WTC11 (cell line): ENCODE measurements around the gene GNA12. TPM values are rescaled to one million over a fixed set of nuclear protein-coding genes. Genes with fewer than 3 reads are reported as not detected.

Experiments
- ATAC-seq: fragments of 200-7000 bp; cut with Tn5 transposase; 2 replicates; pipeline ENCODE4 v1.10.0; 2021; ENCODE audit warnings: mild to moderate bottlenecking, moderate library complexity
- CTCF ChIA-PET: fragments of 300-600 bp; sonication (Branson Sonifier 250); formaldehyde crosslinking; loops from one replicate; lab custom pipeline; 2021; ENCODE audit warnings: antibody characterized with exemption; lab: Charles Lee
- POLR2A ChIA-PET: fragments of 350-600 bp; sonication (Branson Sonifier 250); formaldehyde crosslinking; loops from one replicate; lab custom pipeline; 2021; ENCODE audit warnings: antibody characterized with exemption; lab: Charles Lee
- DNase-seq: peaks from one replicate; pipeline ENCODE4 v3.0.0; 2021; ENCODE audit warnings: low spot score
- H3K27ac Mint-ChIP-seq: 2 replicates; pipeline ENCODE4 v1.8.0; 2021; ENCODE audit warnings: mixed read lengths
- H3K27me3 Mint-ChIP-seq: 2 replicates; pipeline ENCODE4 v1.8.0; 2021; ENCODE audit warnings: low read depth, mild to moderate bottlenecking, moderate library complexity, mixed read lengths
- H3K36me3 Mint-ChIP-seq: 2 replicates; pipeline ENCODE4 v1.8.0; 2021; ENCODE audit warnings: mixed read lengths
- H3K4me1 Mint-ChIP-seq: 2 replicates; pipeline ENCODE4 v1.8.0; 2022; ENCODE audit warnings: mixed read lengths
- H3K4me3 Mint-ChIP-seq: 2 replicates; pipeline ENCODE4 v1.8.0; 2021; ENCODE audit warnings: mild to moderate bottlenecking, moderate library complexity, mixed read lengths
- H3K9me3 Mint-ChIP-seq: 2 replicates; pipeline ENCODE4 v1.8.0; 2021; ENCODE audit warnings: mixed read lengths
- ATF2 ChIP-seq: sonication (generic); formaldehyde crosslinking; IDR thresholded peaks from 2 replicates; pipeline ENCODE4 v1.8.1; 2022; ENCODE audit warnings: low read depth, missing genetic modification reagents, borderline replicate concordance
- CDX4 ChIP-seq: fragments of 250-450 bp; sonication (Bioruptor Pico); IDR thresholded peaks from 2 replicates; pipeline ENCODE4 v1.9.0; 2021; ENCODE audit warnings: moderate library complexity, mild to moderate bottlenecking, inconsistent platforms, borderline replicate concordance
- E2F4 ChIP-seq: sonication (generic); formaldehyde crosslinking; IDR thresholded peaks from 2 replicates; pipeline ENCODE4 v1.8.1; 2022; ENCODE audit warnings: low read depth, mild to moderate bottlenecking, moderate library complexity, missing genetic modification reagents, borderline replicate concordance
- ERG ChIP-seq: fragments of 250-450 bp; sonication (Bioruptor Pico); IDR thresholded peaks from 2 replicates; pipeline ENCODE4 v1.8.0; 2021; ENCODE audit warnings: mild to moderate bottlenecking
- GABPB1 ChIP-seq: sonication (generic); formaldehyde crosslinking; IDR thresholded peaks from 2 replicates; pipeline ENCODE4 v1.8.1; 2023; ENCODE audit warnings: mild to moderate bottlenecking, missing genetic modification reagents
- KAT7 ChIP-seq: sonication (generic); formaldehyde crosslinking; IDR thresholded peaks from 2 replicates; pipeline ENCODE4 v1.8.1; 2023; ENCODE audit warnings: missing genetic modification reagents, mild to moderate bottlenecking, borderline replicate concordance
- SMAD3 ChIP-seq: sonication (generic); formaldehyde crosslinking; IDR thresholded peaks from 2 replicates; pipeline ENCODE4 v1.8.0; 2022; ENCODE audit warnings: missing genetic modification reagents, mild to moderate bottlenecking, borderline replicate concordance
- SOX15 ChIP-seq: fragments of 250-450 bp; sonication (Bioruptor Pico); IDR thresholded peaks from 2 replicates; pipeline ENCODE4 v1.9.0; 2021; ENCODE audit warnings: mild to moderate bottlenecking
- STAT6 ChIP-seq: sonication (generic); formaldehyde crosslinking; conservative IDR thresholded peaks from 2 replicates; pipeline ENCODE4 v1.8.1; 2023; ENCODE audit warnings: mild to moderate bottlenecking, low read depth, missing genetic modification reagents, moderate library complexity
- ZNF423 ChIP-seq: fragments of 250-450 bp; sonication (Bioruptor Pico); IDR thresholded peaks from 2 replicates; pipeline ENCODE4 v2.1.2; 2022; ENCODE audit warnings: mild to moderate bottlenecking, moderate library complexity
- total RNA-seq: library from RNA; stranded (reverse); gene quantifications from 3 replicates; pipeline ENCODE4 v1.2.3, GENCODE V29; 2021
- TF ChIP-seq, protein P1 (sequence below): sonication (generic); formaldehyde crosslinking; conservative IDR thresholded peaks from 2 replicates; pipeline ENCODE4 v1.8.1; 2022; ENCODE audit warnings: mild to moderate bottlenecking, missing genetic modification reagents

The GNA12 gene
- total RNA-seq, 1 experiment from 2014 or later = 99.6 TPM

- TF ChIP-seq STAT6 (CRISPR knock-in tag) (no peak), ZNF423 (CRISPR knock-in tag) (no peak), SOX15 (CRISPR knock-in tag) (no peak), KAT7 (CRISPR knock-in tag) (no peak), E2F4 (CRISPR knock-in tag) (no peak)
Observed at GRCh38 chr7:2864204-2864985, 20.3 kb upstream of the GNA12 start (continued).

- H3K9me3 Mint-ChIP-seq = no peaks in the 10 kb centered on the region
- H3K36me3 Mint-ChIP-seq = no peaks in the 10 kb centered on the region
- peak; percentile 68 for ATAC-seq
- no peak overlapping the region for H3K4me3 Mint-ChIP-seq
- peak overlapping the region; percentile 87 for H3K27ac Mint-ChIP-seq
- ChIA-PET CTCF (interaction anchor here (0.6 to 3.8 kb wide), 3 partner anchors 57 to 389 kb away, joined by 3 to 23 read pairs (median 3); no protein-coding TSS in a partner anchor), POLR2A (no interaction called here)
- H3K4me1 Mint-ChIP-seq = peaks cover 24% of the 10 kb centered on the region
- no peaks in the 10 kb centered on the region for H3K27me3 Mint-ChIP-seq
- peak; percentile 32 for DNase-seq
- TF ChIP-seq GABPB1 (CRISPR knock-in tag) = peak; percentile 68
- TF ChIP-seq, protein P1, sequence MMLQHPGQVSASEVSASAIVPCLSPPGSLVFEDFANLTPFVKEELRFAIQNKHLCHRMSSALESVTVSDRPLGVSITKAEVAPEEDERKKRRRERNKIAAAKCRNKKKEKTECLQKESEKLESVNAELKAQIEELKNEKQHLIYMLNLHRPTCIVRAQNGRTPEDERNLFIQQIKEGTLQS (CRISPR knock-in tag) = no peak
- no peak for TF ChIP-seq ERG (CRISPR knock-in tag)
- TF ChIP-seq SMAD3 = no peak
- no peak for TF ChIP-seq CDX4 (CRISPR knock-in tag)
- no peak for TF ChIP-seq E2F4 (CRISPR knock-in tag)
- no peak for TF ChIP-seq ATF2 (CRISPR knock-in tag)
Observed at GRCh38 chr7:2863461-2864066, 19.5 kb upstream of the GNA12 start.
